GM19351 (cell line): Measurements from ENCODE around the gene UBB.

Experiments used
- ATAC-seq: cut with Tn5 transposase; IDR thresholded peaks from one replicate; pipeline ENCODE4 v1.9.1; 2021; ENCODE audit warnings: mild to moderate bottlenecking, moderate library complexity; ENCODE audit not compliant: unreplicated experiment

The UBB gene

DNA sequence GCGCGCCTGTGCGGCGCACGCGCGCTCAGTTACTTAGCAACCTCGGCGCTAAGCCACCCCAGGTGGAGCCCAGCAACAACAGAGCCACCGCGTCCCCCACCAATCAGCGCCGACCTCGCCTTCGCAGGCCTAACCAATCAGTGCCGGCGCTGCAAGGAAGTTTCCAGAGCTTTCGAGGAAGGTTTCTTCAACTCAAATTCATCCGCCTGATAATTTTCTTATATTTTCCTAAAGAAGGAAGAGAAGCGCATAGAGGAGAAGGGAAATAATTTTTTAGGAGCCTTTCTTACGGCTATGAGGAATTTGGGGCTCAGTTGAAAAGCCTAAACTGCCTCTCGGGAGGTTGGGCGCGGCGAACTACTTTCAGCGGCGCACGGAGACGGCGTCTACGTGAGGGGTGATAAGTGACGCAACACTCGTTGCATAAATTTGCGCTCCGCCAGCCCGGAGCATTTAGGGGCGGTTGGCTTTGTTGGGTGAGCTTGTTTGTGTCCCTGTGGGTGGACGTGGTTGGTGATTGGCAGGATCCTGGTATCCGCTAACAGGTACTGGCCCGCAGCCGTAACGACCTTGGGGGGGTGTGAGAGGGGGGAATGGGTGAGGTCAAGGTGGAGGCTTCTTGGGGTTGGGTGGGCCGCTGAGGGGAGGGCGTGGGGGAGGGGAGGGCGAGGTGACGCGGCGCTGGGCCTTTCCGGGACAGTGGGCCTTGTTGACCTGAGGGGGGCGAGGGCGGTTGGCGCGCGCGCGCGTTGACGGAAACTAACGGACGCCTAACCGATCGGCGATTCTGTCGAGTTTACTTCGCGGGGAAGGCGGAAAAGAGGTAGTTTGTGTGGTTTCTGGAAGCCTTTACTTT, at the start of gene UBB:
Gene UBB, plus strand, starts transcription at position 452 of the 856 bp plus-strand sequence. CDS start 817 bp downstream, outside the sequence.
- peak; percentile 94 for ATAC-seq

DNA sequence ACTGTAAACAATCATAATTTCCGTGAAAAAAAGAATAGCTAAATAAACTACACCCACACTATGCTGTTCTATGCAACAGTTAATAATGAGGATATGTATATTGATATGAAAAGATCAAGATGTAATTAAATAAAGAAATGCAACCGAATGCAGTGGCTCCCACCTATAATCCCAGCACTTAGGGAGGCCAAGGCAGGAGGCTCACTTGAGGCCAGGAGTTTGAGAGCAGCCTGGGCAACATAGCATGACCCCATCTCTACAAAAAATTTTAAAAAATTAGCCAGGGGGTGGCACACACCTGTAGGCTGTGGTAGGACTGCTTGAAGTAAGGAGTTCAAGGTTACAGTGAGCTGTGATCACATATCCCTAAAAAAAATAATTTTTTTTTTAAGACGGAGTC, 42.5 kb upstream of the UBB start:
- no peak for ATAC-seq

DNA sequence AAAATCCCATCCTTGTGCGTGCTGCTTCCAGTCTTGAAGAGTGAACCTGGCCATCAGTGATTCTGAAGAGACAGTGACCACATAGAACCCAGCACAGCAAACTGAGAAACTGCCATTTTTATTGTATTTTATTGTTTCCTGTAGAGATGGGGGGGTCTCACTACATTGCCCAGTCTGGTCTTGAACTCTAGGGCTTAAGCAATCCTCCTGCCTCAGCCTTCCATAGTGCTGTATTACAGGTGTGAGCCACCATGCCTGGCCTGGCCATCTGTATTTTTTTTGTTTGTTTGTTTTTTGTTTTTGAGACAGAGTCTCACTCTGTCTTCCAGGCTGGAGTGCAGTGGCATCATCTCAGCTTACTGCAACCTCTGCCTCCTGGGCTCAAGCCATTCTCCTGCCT, 41.5 kb upstream of the UBB start:
- ATAC-seq, result no peak

- ATAC-seq, result no peak
These were observed 40.9 kb upstream of the UBB start for GRCh38 chr17:16339959-16340358.

GRCh38 chr17:16342979-16343378, 37.9 kb upstream of the UBB start:
- no peak for ATAC-seq

DNA sequence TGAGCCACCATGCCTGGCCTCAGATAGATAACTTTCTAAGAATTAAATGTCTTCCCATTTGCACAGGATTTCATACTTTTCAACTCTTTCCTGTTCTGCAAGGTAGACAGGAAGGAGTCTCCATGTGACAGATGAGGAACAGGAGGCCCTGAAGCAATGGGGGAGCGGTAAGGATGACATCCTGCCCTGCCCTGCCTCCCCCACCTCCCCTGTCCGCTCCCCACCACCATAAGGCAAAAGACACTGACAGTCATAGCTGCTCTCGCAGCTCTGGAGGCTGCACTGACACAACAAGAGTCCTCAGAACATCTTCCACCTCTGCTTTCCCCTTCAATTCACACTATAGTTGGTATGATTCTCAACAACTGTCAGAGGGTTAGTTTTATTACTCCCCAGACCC, 37.3 kb upstream of the UBB start:
- ATAC-seq, result no peak

GRCh38 chr17:16345565-16345964, 35.3 kb upstream of the UBB start:
- ATAC-seq, result no peak

DNA sequence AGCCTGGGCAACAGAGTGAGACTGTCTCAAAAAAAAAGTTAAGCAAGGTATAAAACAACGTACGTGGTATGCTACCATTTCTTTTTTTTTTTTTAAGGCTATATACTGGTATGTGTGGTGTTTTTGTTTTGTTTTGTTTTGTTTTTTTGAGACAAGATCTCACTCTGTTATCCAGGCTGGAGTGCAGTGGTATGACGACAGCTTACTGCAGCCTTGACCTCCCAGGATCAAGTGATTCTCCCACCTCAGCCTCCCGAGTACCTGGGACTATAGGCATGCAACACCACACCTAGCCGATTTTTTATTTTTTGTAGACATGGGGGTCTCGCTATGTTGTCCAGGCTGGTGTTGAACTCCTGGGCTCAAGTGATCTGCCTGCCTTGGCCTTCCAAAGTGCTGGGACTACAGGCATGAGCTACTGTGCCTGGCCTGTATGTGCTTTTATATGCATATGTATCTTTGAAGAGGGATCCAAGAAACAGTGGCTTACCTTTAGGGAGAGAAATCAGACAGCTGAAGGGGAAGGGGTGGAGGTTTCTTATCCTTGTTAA, 34.1 kb upstream of the UBB start:
- no peak for ATAC-seq

DNA sequence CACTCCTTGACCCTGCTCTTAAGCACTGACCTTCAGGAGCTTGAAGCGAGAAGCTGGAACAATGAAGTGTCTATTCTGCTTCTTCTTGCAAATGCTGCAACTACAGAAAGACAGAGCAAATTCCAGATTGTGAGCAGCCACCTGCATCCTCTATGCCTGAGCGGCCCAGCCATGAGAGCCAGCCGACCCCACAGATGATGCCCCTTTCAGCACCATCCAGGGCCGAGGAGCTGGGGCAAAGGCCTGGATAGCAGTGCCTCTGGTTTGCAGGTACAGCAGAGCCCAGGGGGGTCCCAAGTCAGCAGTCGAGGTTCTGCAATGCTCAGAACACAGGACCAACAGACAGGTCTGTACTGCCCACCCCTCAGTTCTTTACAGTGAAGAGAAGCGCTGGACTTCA, 32.3 kb upstream of the UBB start:
- ATAC-seq, result no peak

DNA sequence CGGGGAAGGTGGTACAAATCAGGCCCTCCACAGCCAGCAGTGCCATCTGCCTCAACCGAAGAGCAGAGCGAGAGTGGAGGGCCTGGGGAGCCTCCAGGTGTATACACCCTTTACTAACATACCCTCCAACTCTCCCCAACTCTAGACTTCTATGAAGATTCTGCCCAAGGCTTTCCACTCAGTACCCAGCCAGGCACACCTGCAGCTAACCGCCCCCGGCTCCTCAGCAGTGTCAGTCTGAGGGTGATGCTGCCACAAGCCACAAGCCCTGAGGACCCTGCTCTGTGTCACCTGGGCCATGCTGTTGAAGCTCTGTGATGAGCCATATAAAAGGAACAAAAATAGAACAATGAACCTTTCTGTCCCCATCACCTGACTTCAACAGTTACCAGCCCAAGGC, 31.5 kb upstream of the UBB start:
- ATAC-seq, result no peak

DNA sequence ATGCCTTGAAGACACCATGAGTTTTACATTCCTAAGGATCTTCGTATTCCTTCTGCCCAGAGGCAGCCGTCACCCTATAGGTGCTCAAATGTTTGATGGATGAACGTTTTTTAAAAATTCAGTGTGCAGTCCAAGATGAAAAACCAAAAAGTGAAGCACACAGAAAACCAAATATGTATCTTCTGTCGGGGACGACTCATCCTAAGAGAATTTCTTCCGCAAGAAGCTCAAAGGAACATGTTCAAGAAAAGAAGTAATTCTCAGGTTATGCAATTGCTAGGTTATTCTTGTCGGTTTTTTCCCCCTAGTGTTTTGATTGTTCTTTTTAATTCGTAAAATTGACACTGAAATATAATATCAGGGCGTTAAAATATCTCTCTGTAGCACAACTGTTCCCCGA, 29.1 kb upstream of the UBB start:
- no peak for ATAC-seq

DNA sequence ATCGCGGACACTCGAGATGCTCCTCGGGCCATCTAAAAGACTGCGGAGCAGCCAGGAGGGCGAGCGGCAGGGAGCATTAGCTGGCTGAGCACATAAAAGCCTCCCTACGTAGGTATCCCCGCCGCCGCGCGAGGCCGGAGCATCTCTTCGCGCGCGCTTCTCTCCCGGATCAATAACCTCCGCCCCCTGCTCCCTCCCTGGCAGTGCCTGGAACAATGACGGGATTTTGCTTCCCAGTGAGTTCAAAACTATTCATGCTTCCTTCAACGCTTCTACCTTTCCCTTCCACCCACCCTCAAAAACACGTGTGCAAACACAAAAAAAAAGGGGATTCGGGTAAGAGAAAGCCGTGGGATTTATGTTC, 28.6 kb upstream of the UBB start:
- ATAC-seq, result no peak

DNA sequence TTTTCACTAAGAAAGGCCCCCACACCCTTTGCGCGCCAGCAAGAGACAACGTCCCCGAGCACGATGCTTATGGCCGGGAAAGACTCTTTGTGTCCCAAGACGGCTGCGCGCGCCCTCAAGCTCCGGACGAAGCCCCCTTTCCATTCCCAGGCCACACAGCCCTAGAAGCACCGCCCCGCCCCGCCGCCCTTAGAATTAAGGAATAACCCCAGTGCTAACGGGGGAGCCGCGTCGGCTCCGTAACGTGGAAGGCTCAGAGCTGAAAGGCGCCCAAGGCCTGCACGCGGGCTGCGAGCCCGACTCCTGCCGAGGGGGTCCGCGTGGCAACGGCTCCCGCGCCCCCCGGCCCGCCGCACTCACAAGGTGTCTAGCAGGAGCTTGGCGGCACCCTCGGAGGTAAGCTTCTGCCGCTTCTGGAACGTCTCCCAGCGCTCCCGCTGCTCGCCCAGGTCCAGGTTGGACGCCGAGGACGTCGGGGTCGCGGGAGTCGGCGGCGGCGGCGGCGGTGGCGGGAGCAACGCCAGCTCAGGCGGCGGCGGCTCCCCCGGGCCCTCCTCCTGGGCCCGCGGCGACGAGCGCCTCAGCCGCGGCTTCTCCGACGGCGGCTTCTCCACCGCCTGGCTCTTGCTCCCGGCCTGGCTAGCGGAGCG, 28.1 kb upstream of the UBB start:
- ATAC-seq, result peak; percentile 46

DNA sequence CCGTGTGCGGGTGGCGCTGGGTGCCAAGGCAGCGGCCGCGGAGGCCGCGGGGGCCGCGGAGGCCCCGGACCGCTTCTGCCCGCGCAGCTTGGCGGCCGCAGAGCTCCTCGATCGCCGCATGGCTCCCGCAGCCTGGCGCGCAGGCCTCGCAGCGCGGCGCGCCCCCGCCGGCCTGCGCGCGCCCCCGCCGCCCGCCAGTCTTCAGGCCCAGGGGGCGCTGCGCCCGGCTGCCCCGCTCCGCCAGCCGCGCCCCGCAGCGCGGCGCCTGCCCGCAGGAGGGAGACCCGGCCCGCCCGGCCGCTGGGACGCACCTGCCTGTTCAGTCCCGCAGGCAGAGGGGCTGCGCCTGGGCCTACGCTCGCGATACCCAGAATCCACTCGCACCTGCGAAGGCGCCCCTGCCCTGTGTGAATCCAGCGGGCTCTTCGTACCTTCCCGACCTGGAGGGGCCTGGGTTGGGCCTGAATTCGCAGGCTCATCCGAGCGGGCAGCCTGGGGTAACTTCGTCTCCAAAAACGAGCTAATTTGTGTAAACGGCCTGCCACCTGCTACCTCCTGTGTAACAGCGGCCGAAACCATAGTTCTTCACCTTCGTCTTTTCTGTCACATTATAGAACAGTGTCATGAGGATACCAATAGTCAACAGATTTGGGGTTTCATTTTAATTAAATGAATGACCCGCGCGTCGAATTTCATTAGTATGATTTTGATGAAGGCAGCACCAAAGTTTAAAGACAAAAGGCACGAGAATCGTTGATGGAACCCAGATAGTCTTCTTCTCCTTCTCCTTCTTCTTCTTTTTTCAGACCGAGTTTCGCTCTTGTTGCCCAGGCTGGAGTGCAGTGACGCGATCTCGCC, 27.3 kb upstream of the UBB start, which contains the start of gene CENPV:
Gene CENPV, minus strand, starts transcription at position 153 of the 858 bp plus-strand sequence. Its CDS starts 33 bp downstream, at position 120.
- peak; percentile 56 for ATAC-seq

GRCh38 chr17:16354585-16354984, 26.3 kb upstream of the UBB start:
- no peak for ATAC-seq

DNA sequence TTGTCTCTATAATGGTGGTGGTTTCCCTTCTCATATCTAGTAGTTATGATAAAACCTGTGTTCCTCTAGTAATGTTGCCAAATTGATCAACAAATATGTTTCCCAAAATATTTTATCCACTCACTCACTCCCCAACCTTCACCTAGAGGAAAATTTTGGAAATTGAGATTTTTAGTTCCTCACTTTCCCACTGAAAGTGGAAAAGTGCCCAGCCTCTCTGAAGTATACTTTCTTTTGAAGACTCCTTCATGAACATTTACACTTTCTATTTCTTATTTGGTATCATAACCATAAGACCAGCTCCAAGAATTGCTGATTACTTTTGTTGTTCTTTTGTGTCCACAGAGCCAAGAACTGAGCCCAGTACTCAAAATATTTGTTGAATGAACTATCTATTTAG, 22.5 kb upstream of the UBB start:
- no peak for ATAC-seq

DNA sequence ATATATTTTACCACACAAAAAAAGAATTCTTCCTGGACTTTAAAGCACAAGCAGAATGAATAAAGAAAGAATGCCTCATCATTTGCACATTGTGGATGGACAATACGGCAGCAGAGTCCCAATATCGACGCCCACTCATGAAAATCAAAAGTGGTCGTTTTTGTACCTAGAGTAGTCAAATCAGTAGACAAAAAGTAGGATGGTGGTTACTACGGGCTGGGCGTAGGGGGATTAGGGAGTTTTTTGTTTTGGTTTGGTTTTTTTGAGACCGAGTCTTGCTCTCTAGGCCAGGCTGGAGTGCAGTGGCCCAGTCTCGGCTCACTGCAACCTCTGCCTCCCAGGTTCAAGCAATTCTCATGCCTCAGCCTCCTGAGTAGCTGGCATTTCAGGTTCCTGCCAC, 19.0 kb upstream of the UBB start:
- no peak for ATAC-seq

DNA sequence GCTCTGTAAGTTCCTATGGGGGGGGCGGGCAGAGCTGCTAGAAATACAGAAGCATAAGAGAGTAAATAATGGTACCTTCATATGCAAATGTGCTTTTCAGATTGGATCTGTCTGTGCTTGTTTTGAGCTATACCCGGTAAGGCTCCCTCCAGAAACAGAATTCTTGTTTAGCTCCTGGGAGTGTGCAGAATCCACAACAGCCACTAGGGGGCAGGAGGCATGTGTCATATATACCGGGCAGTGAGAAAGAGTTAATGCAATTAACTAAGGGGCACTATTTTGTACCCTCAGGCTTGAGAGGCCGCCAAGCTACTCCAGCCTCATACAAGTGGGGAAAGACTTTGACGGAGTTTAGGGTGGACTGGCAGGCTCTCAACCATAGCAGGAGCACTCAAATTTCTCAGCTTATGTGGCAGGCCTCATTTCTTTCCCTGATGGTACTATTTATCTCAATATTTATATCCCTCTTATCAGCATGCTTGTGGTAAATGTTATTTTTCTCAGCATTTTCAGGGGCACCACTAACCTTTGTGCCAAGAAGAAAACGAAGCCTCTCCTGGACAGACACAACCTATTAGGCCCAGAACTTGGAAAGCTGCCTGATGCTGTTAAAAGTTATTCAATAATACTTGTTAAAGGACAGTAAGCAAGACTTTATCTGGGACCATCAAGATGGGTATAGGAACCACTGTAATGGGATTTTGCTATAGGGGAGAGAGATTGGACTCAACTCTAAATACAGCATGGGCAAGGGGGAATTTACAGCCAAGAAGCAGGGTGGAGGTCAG, 16.9 kb upstream of the UBB start:
- no peak for ATAC-seq

DNA sequence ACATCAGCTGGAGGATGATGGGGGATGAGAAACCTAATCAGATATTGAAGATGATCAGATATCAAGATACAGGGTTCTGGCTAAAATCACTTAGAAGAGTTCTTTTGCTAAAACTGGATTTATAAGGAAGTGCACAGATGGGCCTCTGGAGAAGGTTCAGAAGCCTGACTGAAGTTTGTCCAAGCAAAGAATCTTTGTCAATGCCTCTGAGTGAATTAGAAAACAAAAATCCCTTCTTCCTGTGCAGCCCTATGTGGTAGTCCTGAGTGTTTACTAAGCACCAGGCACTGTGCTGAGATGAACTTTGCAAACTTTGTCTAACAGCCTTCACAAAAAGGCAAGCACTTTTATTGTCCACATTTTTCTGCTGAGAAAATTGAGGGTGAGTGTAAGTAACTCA, 16.3 kb upstream of the UBB start:
- no peak for ATAC-seq

GRCh38 chr17:16371742-16372141, 9.1 kb upstream of the UBB start:
- no peak for ATAC-seq
